H1 (cell line): Measurements from ENCODE around the gene MFSD2B. TPM values are rescaled to one million over a fixed set of nuclear protein-coding genes. Genes with fewer than 3 reads are reported as not detected.

ENCODE experiments used
- CTCF ChIA-PET: fragments of 300-600 bp; sonication (Branson Sonifier 250); formaldehyde crosslinking; loops from one replicate; lab custom pipeline; 2021; ENCODE audit not compliant: partially characterized antibody; lab: Charles Lee
- POLR2A ChIA-PET: fragments of 300-600 bp; sonication (Branson Sonifier 250); formaldehyde crosslinking; loops from one replicate; lab custom pipeline; 2021; ENCODE audit warnings: inconsistent platforms; ENCODE audit not compliant: partially characterized antibody; lab: Charles Lee
- DNase-seq, 2 experiments: peaks; one replicate each; pipeline versions ENCODE4 v3.0.0 to v3.0.0-alpha.2; 2010 to 2022; ENCODE audit warnings: low spot score in 2 of 2, low read depth in 1 of 2, mixed read lengths in 1 of 2
- FAIRE-seq: peaks from 2 replicates; lab custom pipeline; 2011; peaks lifted over from hg19 to GRCh38; lab: Jason Lieb, UNC
- H2AFZ ChIP-seq: 2 replicates; pipeline ENCODE4 v1.8.1; 2012; ENCODE audit warnings: low read length, inconsistent platforms
- H2AK5ac ChIP-seq: 2 replicates; pipeline ENCODE4 v1.6.1; 2013; ENCODE audit warnings: low read depth, low read length
- H2BK120ac ChIP-seq: replicated peaks from 2 replicates; pipeline ENCODE3; 2013; ENCODE audit warnings: low read depth, low read length, inconsistent platforms
- H2BK12ac ChIP-seq: 2 replicates; pipeline ENCODE4 v1.6.1; 2013; ENCODE audit warnings: low read depth, low read length
- H2BK15ac ChIP-seq: 2 replicates; pipeline ENCODE4 v1.6.1; 2013; ENCODE audit warnings: low read length
- H2BK20ac ChIP-seq: 2 replicates; pipeline ENCODE4 v1.6.1; 2013; ENCODE audit warnings: low read length
- H2BK5ac ChIP-seq: 2 replicates; pipeline ENCODE4 v1.6.1; 2013; ENCODE audit warnings: low read depth, low read length
- H3K14ac ChIP-seq: 2 replicates; pipeline ENCODE4 v1.6.1; 2013; ENCODE audit warnings: inconsistent platforms; ENCODE audit not compliant: insufficient read length
- H3K18ac ChIP-seq: 2 replicates; pipeline ENCODE4 v1.6.1; 2013; ENCODE audit warnings: low read length; ENCODE audit errors: extremely low read depth
- H3K23ac ChIP-seq: 2 replicates; pipeline ENCODE4 v1.6.1; 2013; ENCODE audit warnings: inconsistent platforms; ENCODE audit not compliant: insufficient read length
- H3K23me2 ChIP-seq: 2 replicates; pipeline ENCODE4 v1.6.1; 2013; ENCODE audit warnings: low read depth, low read length
- H3K27ac ChIP-seq: 2 replicates; pipeline ENCODE4 v1.6.1; 2011; ENCODE audit warnings: low read depth, low read length, inconsistent platforms
- H3K27me3 ChIP-seq, 4 experiments: replicated peaks in 1 of 4; 1 replicate in 1 of 4; 2 replicates in 3 of 4; pipeline versions ENCODE4 v1.6.1 to v1.8.1; 2011 to 2013; ENCODE audit warnings: low read length in 3 of 4, mild to moderate bottlenecking in 3 of 4, inconsistent platforms in 2 of 4, mixed read lengths in 2 of 4, moderate library complexity in 1 of 4; ENCODE audit not compliant: control insufficient read depth in 3 of 4, insufficient read depth in 3 of 4; ENCODE audit errors: extremely low read depth in 1 of 4
- H3K36me3 ChIP-seq, 4 experiments: 2 replicates each; pipeline versions ENCODE4 v1.6.1 to v1.8.1; 2011 to 2013; ENCODE audit warnings: mild to moderate bottlenecking in 4 of 4, low read length in 3 of 4, moderate library complexity in 2 of 4, control low read depth in 1 of 4, inconsistent platforms in 1 of 4; ENCODE audit not compliant: insufficient read depth in 4 of 4, control insufficient read depth in 2 of 4
- H3K4ac ChIP-seq: replicated peaks from 2 replicates; pipeline ENCODE3; 2013; ENCODE audit warnings: low read length, low read depth, mixed read lengths, inconsistent platforms; ENCODE audit not compliant: insufficient read length
- H3K4me1 ChIP-seq, 4 experiments: replicated peaks in 1 of 4; 1 replicate in 1 of 4; 2 replicates in 3 of 4; pipeline versions ENCODE4 v1.6.1 to v1.8.1; 2011 to 2013; ENCODE audit warnings: low read length in 3 of 4, inconsistent platforms in 2 of 4, mixed read lengths in 1 of 4; ENCODE audit not compliant: insufficient read depth in 4 of 4, control insufficient read depth in 3 of 4
- H3K4me2 ChIP-seq, 2 experiments: 2 replicates each; pipeline versions ENCODE4 v1.6.1 to v1.8.1; 2011 to 2013; ENCODE audit warnings: low read depth in 2 of 2, low read length in 2 of 2, control low read depth in 1 of 2, inconsistent platforms in 1 of 2, mild to moderate bottlenecking in 1 of 2; ENCODE audit not compliant: insufficient read depth in 1 of 2
- H3K4me3 ChIP-seq, 4 experiments: fragments of 200-600, 300-600 bp in 1 of 4; sonication (generic), shearing (Covaris generic), sonication (Bioruptor Twin) in 1 of 4; 2 replicates each; pipeline versions ENCODE4 v1.5.1 to v1.8.1; 2011 to 2016; ENCODE audit warnings: low read length in 4 of 4, low read depth in 3 of 4, control low read depth in 2 of 4, inconsistent platforms in 2 of 4, mild to moderate bottlenecking in 2 of 4, mixed read lengths in 1 of 4, moderate library complexity in 1 of 4; ENCODE audit not compliant: insufficient read depth in 2 of 4; ENCODE audit errors: extremely low read depth in 1 of 4
- H3K56ac ChIP-seq: replicated peaks from 2 replicates; pipeline ENCODE3; 2013; ENCODE audit warnings: low read depth, mild to moderate bottlenecking, mixed read lengths, low read length, inconsistent platforms; ENCODE audit not compliant: insufficient read length
- H3K79me1 ChIP-seq: 2 replicates; pipeline ENCODE4 v1.6.1; 2013; ENCODE audit warnings: low read depth, low read length, control low read depth
- H3K79me2 ChIP-seq, 2 experiments: 2 replicates each; pipeline versions ENCODE4 v1.6.1 to v1.8.1; 2012 to 2013; ENCODE audit warnings: low read length in 2 of 2, mild to moderate bottlenecking in 2 of 2, inconsistent platforms in 1 of 2; ENCODE audit not compliant: insufficient read depth in 2 of 2, control insufficient read depth in 1 of 2
- H3K9ac ChIP-seq, 4 experiments: replicated peaks in 1 of 4; 1 replicate in 1 of 4; 2 replicates in 3 of 4; pipeline versions ENCODE4 v1.6.1 to v1.8.1; 2011 to 2013; ENCODE audit warnings: low read depth in 3 of 4, low read length in 3 of 4, control low read depth in 2 of 4, mild to moderate bottlenecking in 2 of 4, moderate library complexity in 2 of 4, inconsistent platforms in 1 of 4; ENCODE audit errors: extremely low read depth in 1 of 4
- H3K9me3 ChIP-seq, 2 experiments: 2 replicates each; pipeline versions ENCODE4 v1.6.1 to v1.8.1; 2012 to 2013; ENCODE audit warnings: mild to moderate bottlenecking in 2 of 2, moderate library complexity in 2 of 2, control low read depth in 1 of 2, inconsistent platforms in 1 of 2, low read depth in 1 of 2, low read length in 1 of 2, mixed read lengths in 1 of 2; ENCODE audit not compliant: insufficient read depth in 2 of 2
- H4K20me1 ChIP-seq, 2 experiments: replicated peaks in 1 of 2; 2 replicates each; pipeline versions ENCODE3 to v1.8.1; 2011 to 2013; ENCODE audit warnings: inconsistent platforms in 2 of 2, low read length in 2 of 2, mild to moderate bottlenecking in 1 of 2; ENCODE audit not compliant: insufficient read depth in 2 of 2, control insufficient read depth in 1 of 2
- H4K5ac ChIP-seq: 2 replicates; pipeline ENCODE4 v1.6.1; 2013; ENCODE audit warnings: low read length, low read depth, mixed read lengths, inconsistent platforms; ENCODE audit not compliant: insufficient read length
- H4K8ac ChIP-seq: 2 replicates; pipeline ENCODE4 v1.8.0; 2013; ENCODE audit warnings: mild to moderate bottlenecking, moderate library complexity, low read length, inconsistent platforms; ENCODE audit not compliant: insufficient read depth; ENCODE audit errors: extremely low read depth
- H4K91ac ChIP-seq: replicated peaks from 2 replicates; pipeline ENCODE3; 2013; ENCODE audit warnings: low read length, mixed read lengths, inconsistent platforms; ENCODE audit not compliant: insufficient read length
- CTCF ChIP-seq, 3 experiments: IDR thresholded peaks; 1 replicate in 2 of 3; 2 replicates in 1 of 3; pipeline versions ENCODE4 v1.5.1 to v1.6.1; 2011; ENCODE audit warnings: low read length in 3 of 3, mild to moderate bottlenecking in 3 of 3, inconsistent platforms in 2 of 3, low read depth in 1 of 3, moderate library complexity in 1 of 3; ENCODE audit not compliant: insufficient read depth in 1 of 3; ENCODE audit errors: control extremely low read depth in 1 of 3
- E2F6 ChIP-seq: IDR thresholded peaks from 2 replicates; pipeline ENCODE4 v1.6.1; 2012; ENCODE audit warnings: inconsistent platforms
- HDAC2 ChIP-seq, 2 experiments: fragments of 300-600 bp in 1 of 2; sonication (generic) in 1 of 2; IDR thresholded peaks; 2 replicates each; pipeline ENCODE4 v1.6.1; 2011 to 2012; ENCODE audit warnings: low read depth in 2 of 2, low read length in 2 of 2, mild to moderate bottlenecking in 2 of 2, moderate library complexity in 2 of 2, borderline replicate concordance in 1 of 2, inconsistent platforms in 1 of 2
- JUND ChIP-seq: IDR thresholded peaks from 2 replicates; pipeline ENCODE4 v1.6.1; 2011; ENCODE audit warnings: mild to moderate bottlenecking, improper control_type of control experiment, low read length
- SRF ChIP-seq: IDR thresholded peaks from 2 replicates; pipeline ENCODE4 v1.6.1; 2011; ENCODE audit warnings: mild to moderate bottlenecking, low read depth, low read length, moderate library complexity
- TAF7 ChIP-seq: optimal IDR thresholded peaks from 2 replicates; pipeline ENCODE3; 2011; ENCODE audit warnings: low read depth, mild to moderate bottlenecking, inconsistent platforms, low read length, moderate library complexity, borderline replicate concordance
- ZNF274 ChIP-seq: IDR thresholded peaks from 2 replicates; pipeline ENCODE4 v1.7.0; 2012; ENCODE audit warnings: low read length, borderline replicate concordance; ENCODE audit errors: extremely low read depth
- polyA plus RNA-seq, 7 experiments: library from polyadenylated mRNA; depleted of rRNA in 3 of 7; stranded (reverse) in 5 of 7; unstranded in 2 of 7; fragments of >200 nt in 5 of 7; fragments of 200-250 nt in 2 of 7; gene quantifications; 1 replicate in 5 of 7; 2 replicates in 1 of 7; 4 replicates in 1 of 7; pipeline versions ENCODE4 v1.2.1 to v1.2.3, GENCODE V29; 2011 to 2013; ENCODE audit warnings: missing spikeins in 2 of 7, mixed read lengths in 2 of 7
- total RNA-seq: library from RNA; stranded (reverse); fragmentation: NEBNext Ultra II Directional; extraction: Animal tissue kit (Norgen Biotek cat#: 25700); gene quantifications from 2 replicates; pipeline ENCODE4 v1.2.1, GENCODE V29; 2021

MFSD2B gene
- total and polyA plus RNA-seq, 2 of the 8 experiments (the other 6 are each of a cell fraction or from before 2014, with no cell fraction given): 0.33 to 0.48 TPM

- no peak overlapping the region for H3K14ac ChIP-seq
- H2AFZ ChIP-seq: no peak overlapping the region
- no peak overlapping the region for H3K9ac ChIP-seq
- no peak for TF ChIP-seq ZNF274
- no peak for TF ChIP-seq JUND
- TF ChIP-seq HDAC2 (IDR thresholded peaks at IDR 0.05; ENCODE audit: borderline replicate concordance in 1 of 2, low read depth in 2 of 2, low read length in 2 of 2): no peak
- no peak for TF ChIP-seq E2F6
- TF ChIP-seq TAF7: no peak
- TF ChIP-seq CTCF (IDR thresholded peaks at IDR 0.05; ENCODE audit: control extremely low read depth in 1 of 3, insufficient read depth in 1 of 3, low read depth in 1 of 3, low read length in 3 of 3): no peak
- TF ChIP-seq SRF: no peak
- H2BK120ac ChIP-seq: no peak overlapping the region
- H4K8ac ChIP-seq: no peak overlapping the region
- H3K23ac ChIP-seq: no peak overlapping the region
- no peak overlapping the region for H2BK20ac ChIP-seq
- no peaks in the 10 kb centered on the region for H3K79me1 ChIP-seq
- no peak overlapping the region for H3K18ac ChIP-seq
- POLR2A ChIA-PET: no interaction called here
- FAIRE-seq (no peak), DNase-seq (no peak)
- no peak overlapping the region for H2BK15ac ChIP-seq
- CTCF ChIA-PET: interaction anchor here (0.9 kb wide), 1 partner anchor 80 kb away, joined by 4 read pairs; the partner anchor contains the start of gene ATAD2B
- peaks cover 0 to 15% (median 11%) of the 10 kb centered on the region in 4 experiments; a peak in 6 of 7 replicates for H3K4me1 ChIP-seq
- no peak overlapping the region for H3K27ac ChIP-seq
- no peak overlapping the region for H2AK5ac ChIP-seq
- H4K5ac ChIP-seq: no peak overlapping the region
- no peaks in the 10 kb centered on the region for H3K79me2 ChIP-seq
- peaks cover 0 to 3% (median 0%) of the 10 kb centered on the region in 4 experiments; a peak in 1 of 8 replicates for H3K36me3 ChIP-seq
- H2BK12ac ChIP-seq: no peak overlapping the region
- H3K4ac ChIP-seq: no peak overlapping the region
- no peak overlapping the region for H3K56ac ChIP-seq
- no peaks in the 10 kb centered on the region for H4K20me1 ChIP-seq
- H3K27me3 ChIP-seq: peaks cover 0 to 13% (median 6%) of the 10 kb centered on the region in 4 experiments; a peak in 3 of 7 replicates
- no peak overlapping the region; a peak in 1 of 4 replicates for H3K4me2 ChIP-seq
- no peaks in the 10 kb centered on the region for H3K9me3 ChIP-seq
- no peak overlapping the region for H3K4me3 ChIP-seq
- H4K91ac ChIP-seq: no peak overlapping the region
- H2BK5ac ChIP-seq: no peak overlapping the region
- peaks cover 4% of the 10 kb centered on the region; the same call in 1 of the 2 replicates for H3K23me2 ChIP-seq
These were observed 2.2 kb upstream of the MFSD2B start for GRCh38 chr2:24007693-24008092.
